Measurements from ENCODE around the gene LMO7.

Gene LMO7

DNA sequence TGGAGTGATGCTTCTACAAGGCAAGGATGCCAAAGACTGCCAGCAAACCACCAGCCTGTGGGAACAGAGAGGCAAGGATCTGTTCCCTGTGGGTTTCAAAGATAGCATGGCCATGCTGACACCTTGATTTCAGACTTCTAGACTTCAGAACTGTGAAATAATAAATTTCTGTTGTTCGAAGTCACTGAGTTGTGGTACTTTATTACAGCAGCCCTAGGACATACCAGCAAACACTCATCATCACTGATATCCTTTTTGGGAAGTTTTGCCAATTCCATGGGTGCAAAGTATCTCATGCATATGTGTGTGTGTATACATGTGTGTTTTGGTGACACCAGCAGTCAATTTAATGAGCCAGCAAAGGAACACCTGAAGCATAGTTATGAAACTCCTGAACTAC is 21.0 kb downstream of the LMO7 start:
- no peak overlapping the region for H3K27ac ChIP-seq
- TF ChIP-seq, protein P1, sequence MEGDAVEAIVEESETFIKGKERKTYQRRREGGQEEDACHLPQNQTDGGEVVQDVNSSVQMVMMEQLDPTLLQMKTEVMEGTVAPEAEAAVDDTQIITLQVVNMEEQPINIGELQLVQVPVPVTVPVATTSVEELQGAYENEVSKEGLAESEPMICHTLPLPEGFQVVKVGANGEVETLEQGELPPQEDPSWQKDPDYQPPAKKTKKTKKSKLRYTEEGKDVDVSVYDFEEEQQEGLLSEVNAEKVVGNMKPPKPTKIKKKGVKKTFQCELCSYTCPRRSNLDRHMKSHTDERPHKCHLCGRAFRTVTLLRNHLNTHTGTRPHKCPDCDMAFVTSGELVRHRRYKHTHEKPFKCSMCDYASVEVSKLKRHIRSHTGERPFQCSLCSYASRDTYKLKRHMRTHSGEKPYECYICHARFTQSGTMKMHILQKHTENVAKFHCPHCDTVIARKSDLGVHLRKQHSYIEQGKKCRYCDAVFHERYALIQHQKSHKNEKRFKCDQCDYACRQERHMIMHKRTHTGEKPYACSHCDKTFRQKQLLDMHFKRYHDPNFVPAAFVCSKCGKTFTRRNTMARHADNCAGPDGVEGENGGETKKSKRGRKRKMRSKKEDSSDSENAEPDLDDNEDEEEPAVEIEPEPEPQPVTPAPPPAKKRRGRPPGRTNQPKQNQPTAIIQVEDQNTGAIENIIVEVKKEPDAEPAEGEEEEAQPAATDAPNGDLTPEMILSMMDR (IDR thresholded peaks at IDR 0.05), result no peak

GRCh38 chr13:75660694-75661093 is 24.6 kb downstream of the LMO7 start:
- DNase-seq (ENCODE audit: low spot score), result no peak
- TF ChIP-seq, protein P1 (IDR thresholded peaks at IDR 0.05), result no peak
- H3K4me3 ChIP-seq, result no peak overlapping the region

More for the DNA sequence above, 21.0 kb downstream of the LMO7 start:
- no peak for DNase-seq (ENCODE audit: low spot score)
- no peak overlapping the region for H3K4me3 ChIP-seq

GRCh38 chr13:75661443-75661842 is 25.3 kb downstream of the LMO7 start:
- TF ChIP-seq, protein P1 (IDR thresholded peaks at IDR 0.05), result no peak
- no peak overlapping the region for H3K27ac ChIP-seq
- DNase-seq (ENCODE audit: low spot score), result no peak
- H3K4me3 ChIP-seq, result no peak overlapping the region

More at GRCh38 chr13:75660694-75661093, 24.6 kb downstream of the LMO7 start:
- H3K27ac ChIP-seq, result no peak overlapping the region

GRCh38 chr13:75666646-75667351 is 30.7 kb downstream of the LMO7 start:
- Histone ChIP-seq H3K4me3 (no peak overlapping the region), H3K27ac (no peak overlapping the region)
- DNase-seq (ENCODE audit: low spot score), result no peak
- TF ChIP-seq, protein P1 (IDR thresholded peaks at IDR 0.05), result no peak

DNA sequence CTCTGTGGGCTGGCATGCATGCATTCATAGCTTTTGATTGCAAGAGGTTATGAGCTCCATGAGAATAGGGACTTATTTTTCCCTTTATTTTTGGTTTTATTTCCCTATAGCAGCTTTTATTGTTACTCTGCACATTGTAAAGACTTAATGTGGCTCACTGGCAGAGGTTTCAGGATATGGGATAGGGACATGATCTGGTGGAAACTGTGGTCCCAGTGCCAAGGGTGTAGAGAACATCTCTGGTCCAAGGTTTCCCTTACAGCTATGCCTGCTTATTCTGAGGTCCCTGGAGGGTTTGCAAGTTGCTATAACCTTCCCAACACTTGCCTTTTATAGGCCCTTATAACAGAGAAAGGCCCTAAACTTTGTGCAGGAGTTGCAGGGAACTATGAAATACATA is 33.6 kb downstream of the LMO7 start:
- no peak for DNase-seq (ENCODE audit: low spot score)
- Histone ChIP-seq H3K27ac (no peak overlapping the region), H3K4me3 (no peak overlapping the region)
- TF ChIP-seq, protein P1 (IDR thresholded peaks at IDR 0.05), result no peak

- DNase-seq (ENCODE audit: low spot score), result no peak
- TF ChIP-seq, protein P1 (IDR thresholded peaks at IDR 0.05), result no peak
- no peak overlapping the region for H3K27ac ChIP-seq
- no peak overlapping the region for H3K4me3 ChIP-seq
Observed at GRCh38 chr13:75670496-75670895, 34.4 kb downstream of the LMO7 start.

- Histone ChIP-seq H3K27ac (no peak overlapping the region), H3K4me3 (peak overlapping the region; percentile 45)
- TF ChIP-seq, protein P1 (IDR thresholded peaks at IDR 0.05), result no peak
- no peak for DNase-seq (ENCODE audit: low spot score)
Observed at GRCh38 chr13:75675421-75675820, 39.3 kb downstream of the LMO7 start.

Measured in coronary artery (tissue), 2 donors.